Trophoblast cell (in vitro differentiated cells and primary cell): ENCODE data around the gene MSRB1.

Experiments used
- DNase-seq, 2 donors: peaks; one replicate each; pipeline ENCODE4 v3.0.0-alpha.2; 2016
- H2AFZ ChIP-seq: 2 replicates; pipeline ENCODE4 v1.6.1; 2013; ENCODE audit warnings: low read length, moderate library complexity, mild to moderate bottlenecking; ENCODE audit not compliant: insufficient read depth, poor library complexity
- H2AK5ac ChIP-seq: 2 replicates; pipeline ENCODE4 v1.6.1; 2013; ENCODE audit warnings: mild to moderate bottlenecking, low read length
- H2BK120ac ChIP-seq: 2 replicates; pipeline ENCODE4 v1.6.1; 2013; ENCODE audit warnings: low read length, mild to moderate bottlenecking, moderate library complexity; ENCODE audit not compliant: insufficient read depth, poor library complexity
- H2BK12ac ChIP-seq: 2 replicates; pipeline ENCODE4 v1.6.1; 2013; ENCODE audit warnings: mild to moderate bottlenecking, low read length, moderate library complexity
- H2BK5ac ChIP-seq: 2 replicates; pipeline ENCODE4 v1.6.1; 2013; ENCODE audit warnings: low read length, low read depth, moderate library complexity, mild to moderate bottlenecking; ENCODE audit not compliant: poor library complexity
- H3K14ac ChIP-seq: 2 replicates; pipeline ENCODE4 v1.6.1; 2013; ENCODE audit warnings: mild to moderate bottlenecking, low read length
- H3K18ac ChIP-seq: 2 replicates; pipeline ENCODE4 v1.6.1; 2013; ENCODE audit warnings: mild to moderate bottlenecking, low read length
- H3K23ac ChIP-seq: 2 replicates; pipeline ENCODE4 v1.6.1; 2013; ENCODE audit warnings: low read length
- H3K27ac ChIP-seq: 2 replicates; pipeline ENCODE4 v1.5.1; 2013; ENCODE audit warnings: low read depth, mild to moderate bottlenecking, inconsistent platforms, low read length, moderate library complexity
- H3K27me3 ChIP-seq: 2 replicates; pipeline ENCODE4 v1.6.1; 2013; ENCODE audit warnings: inconsistent platforms, mild to moderate bottlenecking, low read length, moderate library complexity; ENCODE audit not compliant: insufficient read depth
- H3K36me3 ChIP-seq, 2 experiments: 1 replicate in 1 of 2; 2 replicates in 1 of 2; pipeline ENCODE4 v1.6.1; 2013; ENCODE audit warnings: low read length in 2 of 2, mild to moderate bottlenecking in 2 of 2, moderate library complexity in 1 of 2; ENCODE audit not compliant: insufficient read depth in 2 of 2, control insufficient read depth in 1 of 2
- H3K4ac ChIP-seq: 2 replicates; pipeline ENCODE4 v1.6.1; 2013; ENCODE audit warnings: low read depth, mild to moderate bottlenecking, low read length, moderate library complexity
- H3K4me1 ChIP-seq, 2 experiments: 1 replicate in 1 of 2; 2 replicates in 1 of 2; pipeline ENCODE4 v1.6.1; 2013; ENCODE audit warnings: low read length in 2 of 2, mild to moderate bottlenecking in 2 of 2, moderate library complexity in 1 of 2; ENCODE audit not compliant: insufficient read depth in 2 of 2, control insufficient read depth in 1 of 2
- H3K4me2 ChIP-seq: 2 replicates; pipeline ENCODE4 v1.6.1; 2013; ENCODE audit warnings: inconsistent platforms, mild to moderate bottlenecking, low read length, moderate library complexity
- H3K4me3 ChIP-seq: 2 replicates; pipeline ENCODE4 v1.5.1; 2013; ENCODE audit warnings: mild to moderate bottlenecking, low read depth, low read length, inconsistent platforms
- H3K79me1 ChIP-seq: one replicate; pipeline ENCODE4 v1.6.1; 2013; ENCODE audit warnings: low read length
- H3K79me2 ChIP-seq: 2 replicates; pipeline ENCODE4 v1.6.1; 2013; ENCODE audit warnings: low read length, mild to moderate bottlenecking; ENCODE audit not compliant: control insufficient read depth, insufficient read depth, poor library complexity
- H3K9ac ChIP-seq: 2 replicates; pipeline ENCODE4 v1.6.1; 2013; ENCODE audit warnings: mild to moderate bottlenecking, low read length
- H3K9me3 ChIP-seq: 2 replicates; pipeline ENCODE4 v1.6.1; 2013; ENCODE audit warnings: low read depth, mild to moderate bottlenecking, control low read depth, inconsistent platforms, low read length; ENCODE audit not compliant: insufficient read depth
- H4K12ac ChIP-seq: 2 replicates; pipeline ENCODE4 v1.6.1; 2013; ENCODE audit warnings: low read depth, mild to moderate bottlenecking, low read length, moderate library complexity
- H4K8ac ChIP-seq: 2 replicates; pipeline ENCODE4 v1.6.1; 2013; ENCODE audit warnings: low read depth, mild to moderate bottlenecking, low read length, moderate library complexity
- H4K91ac ChIP-seq: one replicate; pipeline ENCODE4 v1.6.1; 2013; ENCODE audit warnings: low read depth, mild to moderate bottlenecking, low read length, moderate library complexity
- WGBS: extraction: QIAGEN DNeasy Blood & Tissue Kit; methylation state at CpG from one replicate; pipeline ENCODE4 v1.1.7; 2013; ENCODE audit warnings: missing lambda C conversion rate; ENCODE audit not compliant: insufficient read length, insufficient coverage; ENCODE audit errors: extremely low coverage; 5-methylcytosine and 5-hydroxymethylcytosine counted together

The MSRB1 gene

DNA sequence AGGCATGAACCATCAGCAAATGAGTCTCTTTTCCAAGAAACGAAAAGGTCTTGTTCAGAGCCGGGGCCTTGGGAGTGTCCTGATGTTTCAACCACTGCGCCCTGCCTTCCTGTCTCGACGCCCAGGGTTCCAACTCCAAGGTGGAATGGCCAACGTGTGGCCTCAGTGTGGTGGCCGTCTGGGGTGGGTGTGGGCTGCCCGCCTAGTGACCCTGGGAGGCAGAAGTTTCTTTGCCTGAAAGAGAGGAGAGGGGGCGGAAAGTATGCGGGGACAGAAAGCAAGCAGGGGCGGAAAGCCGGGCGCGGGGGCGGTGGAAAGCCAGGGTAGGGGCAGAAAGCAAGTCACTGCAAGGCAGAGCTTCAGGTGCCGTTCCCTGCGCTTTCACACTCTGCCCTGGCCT, 4.1 kb downstream of the MSRB1 start:
- no peak for DNase-seq
- Histone ChIP-seq H2BK12ac (no peak overlapping the region), H4K91ac (no peak overlapping the region), H3K9ac (no peak overlapping the region), H2BK120ac (no peak overlapping the region), H3K14ac (no peak overlapping the region), H3K4me2 (no peak overlapping the region), H3K79me1 (peaks cover 7% of the 10 kb centered on the region), H3K4ac (no peak overlapping the region), H4K12ac (no peak overlapping the region), H3K27me3 (no peaks in the 10 kb centered on the region), H2AK5ac (no peak overlapping the region), H3K36me3 (peaks cover 24 to 27% of the 10 kb centered on the region in 2 experiments), H3K18ac (no peak overlapping the region), H3K4me1 (peaks cover 22 to 26% of the 10 kb centered on the region in 2 experiments), H3K9me3 (no peaks in the 10 kb centered on the region), H2BK5ac (no peak overlapping the region), H2AFZ (no peak overlapping the region), H3K27ac (no peak overlapping the region), H3K79me2 (peaks cover 3% of the 10 kb centered on the region), H3K4me3 (no peak overlapping the region), H4K8ac (no peak overlapping the region), H3K23ac (no peak overlapping the region)
- WGBS = no CpG with 5 or more reads among the region's 17 CpGs

DNA sequence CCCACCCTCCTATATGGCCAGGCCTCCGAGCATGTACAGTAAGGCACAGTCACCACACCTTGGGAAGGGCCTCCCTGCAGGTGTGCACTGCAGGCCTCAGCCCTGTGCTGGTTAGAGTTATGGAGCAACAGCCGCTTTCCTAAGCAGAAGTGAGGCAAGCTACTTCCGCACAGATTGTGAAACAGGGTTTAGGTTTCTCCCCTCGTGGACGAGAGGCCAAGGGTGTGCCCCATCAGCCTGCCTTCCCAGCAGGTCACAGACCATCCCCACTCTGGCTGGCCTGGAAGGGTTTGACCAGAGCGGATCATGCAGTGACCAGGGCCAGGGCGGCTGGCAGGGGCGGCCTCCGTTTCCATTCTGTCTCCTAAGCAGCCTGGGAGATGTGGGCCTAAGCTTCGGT, 4.7 kb downstream of the MSRB1 start:
- Histone ChIP-seq H3K4me1 (peaks cover 22 to 24% of the 10 kb centered on the region in 2 experiments), H3K9me3 (no peaks in the 10 kb centered on the region), H2BK120ac (no peak overlapping the region), H3K79me2 (peaks cover 3% of the 10 kb centered on the region), H4K12ac (no peak overlapping the region), H2AFZ (no peak overlapping the region), H3K79me1 (peaks cover 6% of the 10 kb centered on the region), H2BK12ac (no peak overlapping the region), H3K27me3 (no peaks in the 10 kb centered on the region), H3K27ac (no peak overlapping the region), H3K14ac (no peak overlapping the region), H3K4me2 (no peak overlapping the region), H3K36me3 (peaks cover 24 to 27% of the 10 kb centered on the region in 2 experiments), H2BK5ac (no peak overlapping the region), H3K4me3 (peak overlapping the region; percentile 34), H3K4ac (no peak overlapping the region), H3K18ac (no peak overlapping the region), H4K91ac (no peak overlapping the region), H2AK5ac (no peak overlapping the region), H3K23ac (no peak overlapping the region), H3K9ac (no peak overlapping the region), H4K8ac (no peak overlapping the region)
- DNase-seq = no peak
- WGBS = no CpG with 5 or more reads among the region's 10 CpGs

DNA sequence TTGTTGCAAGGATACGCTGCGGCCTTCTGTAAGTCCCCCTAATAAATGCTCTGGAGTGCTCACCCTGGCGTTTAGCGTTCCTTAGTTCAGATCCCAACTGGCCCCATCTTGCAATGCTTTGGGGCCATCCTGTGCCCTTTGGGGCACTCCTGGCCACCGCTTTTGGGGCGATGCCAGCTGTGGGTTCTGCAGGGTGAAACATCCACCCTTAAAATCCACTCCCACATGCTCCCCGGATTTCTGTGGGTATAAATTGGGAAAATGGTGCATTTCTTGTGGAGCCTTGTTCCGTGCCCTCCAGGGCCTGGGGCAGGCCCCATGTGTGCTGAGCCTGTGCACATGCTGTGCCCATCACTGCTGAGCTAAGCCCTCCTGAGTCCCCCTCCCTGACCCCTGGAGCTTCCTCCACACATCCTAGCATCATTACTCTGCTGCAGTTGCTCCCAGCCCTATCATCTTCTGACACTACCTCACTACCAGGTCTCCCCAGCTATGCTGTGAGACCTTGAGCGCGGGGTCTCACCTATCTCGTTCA, 6.0 kb downstream of the MSRB1 start:
- no CpG with 5 or more reads among the region's 11 CpGs for WGBS
- Histone ChIP-seq H3K9me3 (no peaks in the 10 kb centered on the region), H4K91ac (no peak overlapping the region), H3K18ac (no peak overlapping the region), H3K79me1 (no peaks in the 10 kb centered on the region), H4K8ac (no peak overlapping the region), H3K23ac (no peak overlapping the region), H4K12ac (no peak overlapping the region), H2AFZ (no peak overlapping the region), H3K36me3 (peaks cover 24 to 27% of the 10 kb centered on the region in 2 experiments), H2AK5ac (no peak overlapping the region), H3K4me3 (no peak overlapping the region), H3K14ac (no peak overlapping the region), H2BK12ac (no peak overlapping the region), H3K9ac (no peak overlapping the region), H3K4ac (no peak overlapping the region), H3K27ac (no peak overlapping the region), H3K27me3 (no peaks in the 10 kb centered on the region), H3K4me2 (no peak overlapping the region), H3K4me1 (peaks cover 16 to 18% of the 10 kb centered on the region in 2 experiments), H3K79me2 (no peaks in the 10 kb centered on the region), H2BK5ac (no peak overlapping the region), H2BK120ac (no peak overlapping the region)
- DNase-seq = no peak

DNA sequence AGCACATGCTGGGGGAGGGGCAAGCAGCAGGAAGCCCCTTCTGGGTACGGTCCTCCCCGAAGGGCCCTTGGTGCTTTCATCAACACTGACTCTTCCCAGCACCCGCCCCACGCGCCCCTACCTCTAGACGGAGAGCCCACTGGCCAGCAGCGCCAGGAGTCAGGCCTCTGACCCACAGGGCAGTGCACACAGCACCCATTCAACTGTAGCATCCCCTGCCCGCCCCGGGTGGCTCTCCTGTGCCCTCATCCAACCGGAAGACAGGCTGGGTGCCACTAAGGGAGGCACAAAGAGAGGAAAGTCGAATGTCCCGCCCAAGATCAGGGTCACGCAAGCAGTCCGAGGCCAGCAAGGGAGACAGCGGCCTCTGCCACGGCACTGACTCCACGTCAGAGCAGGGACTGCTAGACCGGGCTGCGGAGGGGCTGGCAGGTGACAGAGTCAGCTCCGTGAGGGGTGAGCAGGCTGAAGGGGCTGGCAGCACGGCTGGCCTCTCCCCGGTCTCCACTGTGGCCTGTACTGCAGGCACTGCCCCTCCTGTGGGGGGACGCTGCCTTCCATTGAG, 9.8 kb downstream of the MSRB1 start:
- Histone ChIP-seq H2BK12ac (no peak overlapping the region), H2AK5ac (no peak overlapping the region), H3K4me2 (no peak overlapping the region), H3K79me1 (peaks cover 3% of the 10 kb centered on the region), H2BK120ac (no peak overlapping the region), H4K12ac (no peak overlapping the region), H3K4me3 (no peak overlapping the region), H3K9me3 (peaks cover 2% of the 10 kb centered on the region), H3K36me3 (peaks cover 5 to 6% of the 10 kb centered on the region in 2 experiments), H3K4ac (no peak overlapping the region), H4K91ac (no peak overlapping the region), H3K79me2 (no peaks in the 10 kb centered on the region), H3K4me1 (peaks cover 0 to 6% of the 10 kb centered on the region in 2 experiments), H3K9ac (no peak overlapping the region), H4K8ac (no peak overlapping the region), H3K23ac (no peak overlapping the region), H3K14ac (no peak overlapping the region), H2AFZ (no peak overlapping the region), H3K27me3 (no peaks in the 10 kb centered on the region), H3K18ac (no peak overlapping the region), H2BK5ac (no peak overlapping the region), H3K27ac (no peak overlapping the region)
- no CpG with 5 or more reads among the region's 23 CpGs for WGBS
- DNase-seq = no peak
